HepG2 (cell line): ENCODE data around the gene ABCC3. TPM values are rescaled to one million over a fixed set of nuclear protein-coding genes. Genes with fewer than 3 reads are reported as not detected.

Experiments used
- AHR ChIP-seq: IDR thresholded peaks from 2 replicates; pipeline ENCODE4 v1.6.1; 2018; ENCODE audit warnings: missing genetic modification reagents, missing compliant biosample characterization
- BORCS8-MEF2B ChIP-seq: sonication (generic); formaldehyde crosslinking; IDR thresholded peaks from 2 replicates; pipeline ENCODE4 v1.8.0; 2022; ENCODE audit warnings: mild to moderate bottlenecking, missing genetic modification reagents
- E2F5 ChIP-seq: sonication (generic); formaldehyde crosslinking; conservative IDR thresholded peaks from 2 replicates; pipeline ENCODE4 v1.4.0; 2020; ENCODE audit warnings: missing genetic modification reagents
- FOXA3 ChIP-seq: IDR thresholded peaks from 2 replicates; pipeline ENCODE4 v1.6.1; 2016; ENCODE audit warnings: missing genetic modification reagents, missing compliant biosample characterization
- GMEB2 ChIP-seq: IDR thresholded peaks from 2 replicates; pipeline ENCODE4 v1.6.1; 2016; ENCODE audit warnings: missing biosample characterization, missing genetic modification reagents, low read depth
- GPBP1L1 ChIP-seq: sonication (generic); formaldehyde crosslinking; IDR thresholded peaks from 2 replicates; pipeline ENCODE4 v1.5.0; 2020; ENCODE audit warnings: mild to moderate bottlenecking, missing genetic modification reagents
- MEIS1 ChIP-seq: sonication (generic); formaldehyde crosslinking; IDR thresholded peaks from 2 replicates; pipeline ENCODE4 v1.9.0; 2021; ENCODE audit warnings: mild to moderate bottlenecking, missing genetic modification reagents, moderate library complexity, borderline replicate concordance
- NBN ChIP-seq: fragments of 450-650 bp; conservative IDR thresholded peaks from 2 replicates; pipeline ENCODE4 v1.6.1; 2017
- PAX8 ChIP-seq: sonication (generic); formaldehyde crosslinking; IDR thresholded peaks from 2 replicates; pipeline ENCODE4 v1.8.0; 2022; ENCODE audit warnings: mild to moderate bottlenecking, missing genetic modification reagents, borderline replicate concordance
- PBX3 ChIP-seq: sonication (generic); formaldehyde crosslinking; IDR thresholded peaks from 2 replicates; pipeline ENCODE4 v1.8.1; 2023; ENCODE audit warnings: missing genetic modification reagents, inconsistent platforms, borderline replicate concordance
- REST ChIP-seq, 2 experiments: IDR thresholded peaks; 2 replicates each; pipeline ENCODE4 v1.6.1; 2011 to 2012; ENCODE audit warnings: low read length in 2 of 2, borderline replicate concordance in 1 of 2, low read depth in 1 of 2, mild to moderate bottlenecking in 1 of 2, moderate library complexity in 1 of 2
- ZBTB14 ChIP-seq: sonication (generic); formaldehyde crosslinking; IDR thresholded peaks from 2 replicates; pipeline ENCODE4 v1.4.0; 2020; ENCODE audit warnings: missing genetic modification reagents
- ZFP1 ChIP-seq: IDR thresholded peaks from 2 replicates; pipeline ENCODE4 v1.6.1; 2016
- ZNF530 ChIP-seq: sonication (generic); formaldehyde crosslinking; IDR thresholded peaks from 2 replicates; pipeline ENCODE4 v1.5.0; 2020; ENCODE audit warnings: low read depth, mild to moderate bottlenecking, missing genetic modification reagents
- ZNF580 ChIP-seq: IDR thresholded peaks from 2 replicates; pipeline ENCODE4 v1.6.1; 2016; ENCODE audit warnings: low read depth, borderline replicate concordance
- ZNF629 ChIP-seq: sonication (generic); formaldehyde crosslinking; conservative IDR thresholded peaks from 2 replicates; pipeline ENCODE4 v1.5.0; 2020; ENCODE audit warnings: missing genetic modification reagents
- ZNF766 ChIP-seq: sonication (generic); formaldehyde crosslinking; IDR thresholded peaks from 2 replicates; pipeline ENCODE4 v1.5.0; 2020; ENCODE audit warnings: missing genetic modification reagents, borderline replicate concordance
- ZSCAN9 ChIP-seq: IDR thresholded peaks from 2 replicates; pipeline ENCODE4 v1.6.1; 2016; ENCODE audit warnings: borderline replicate concordance
- polyA plus RNA-seq, 8 experiments: library from polyadenylated mRNA; depleted of rRNA in 3 of 8; stranded (reverse) in 7 of 8; unstranded in 1 of 8; fragments of >200 nt; fragmentation: Illumina TruSeq in 4 of 8; extraction: Trizol in 4 of 8; gene quantifications; 2 replicates each; pipeline versions ENCODE4 v1.2.1 to v1.2.3, GENCODE V29; 2011 to 2016; ENCODE audit warnings: low read depth in 4 of 8, missing spikeins in 1 of 8, mixed read lengths in 1 of 8; ENCODE audit not compliant: insufficient read depth in 1 of 8
- total RNA-seq, 5 experiments: library from RNA; depleted of rRNA; stranded (reverse); fragments of >200 nt; fragmentation: Illumina TruSeq; extraction: Trizol; gene quantifications; 2 replicates each; pipeline ENCODE4 v1.2.3, GENCODE V29; 2016; ENCODE audit warnings: low read depth in 1 of 5

The ABCC3 gene
- total and polyA plus RNA-seq, 2 of the 13 experiments (the other 11 are each of a cell fraction or from before 2014, with no cell fraction given), result 25.2 to 50.7 TPM

GRCh38 chr17:50626037-50626574, 8.6 kb upstream of the ABCC3 start (continued):
- TF ChIP-seq E2F5 (CRISPR knock-in tag) (no peak), NBN (no peak), AHR (peak; percentile 54; the same call in 1 of the 2 replicates), BORCS8-MEF2B (peak; percentile 77), ZBTB14 (CRISPR knock-in tag) (no peak), ZFP1 (CRISPR knock-in tag) (no peak), GMEB2 (CRISPR knock-in tag) (no peak), PAX8 (CRISPR knock-in tag) (0 out of 2 replicates have a peak, but pooled peaks have one; percentile 32), MEIS1 (CRISPR knock-in tag) (no peak), ZNF580 (CRISPR knock-in tag) (peak; percentile 71; the same call in 1 of the 2 replicates), FOXA3 (CRISPR knock-in tag) (peak; percentile 19; the same call in 1 of the 2 replicates), ZNF629 (no peak), ZNF530 (CRISPR knock-in tag) (no peak), PBX3 (CRISPR knock-in tag) (no peak), ZSCAN9 (CRISPR knock-in tag) (no peak), GPBP1L1 (CRISPR knock-in tag) (no peak), ZNF766 (0 out of 2 replicates have a peak, but pooled peaks have one; percentile 13), REST (IDR thresholded peaks at IDR 0.05; ENCODE audit: borderline replicate concordance in 1 of 2, low read depth in 1 of 2, low read length in 2 of 2) (no peak)
